Astrocyte (in vitro differentiated cells and primary cell): Measurements from ENCODE around the gene RYR2.

Experiments used
- EZH2 ChIP-seq: IDR thresholded peaks from 2 replicates; pipeline ENCODE4 v1.6.1; 2012; ENCODE audit warnings: mild to moderate bottlenecking, low read length, inconsistent platforms; ENCODE audit not compliant: insufficient read depth
- TF ChIP-seq, protein P1 (sequence below): IDR thresholded peaks from 2 replicates; pipeline ENCODE4 v1.5.1; 2011; ENCODE audit warnings: low read depth, mild to moderate bottlenecking, inconsistent platforms, low read length, moderate library complexity; ENCODE audit not compliant: insufficient read depth

DNA sequence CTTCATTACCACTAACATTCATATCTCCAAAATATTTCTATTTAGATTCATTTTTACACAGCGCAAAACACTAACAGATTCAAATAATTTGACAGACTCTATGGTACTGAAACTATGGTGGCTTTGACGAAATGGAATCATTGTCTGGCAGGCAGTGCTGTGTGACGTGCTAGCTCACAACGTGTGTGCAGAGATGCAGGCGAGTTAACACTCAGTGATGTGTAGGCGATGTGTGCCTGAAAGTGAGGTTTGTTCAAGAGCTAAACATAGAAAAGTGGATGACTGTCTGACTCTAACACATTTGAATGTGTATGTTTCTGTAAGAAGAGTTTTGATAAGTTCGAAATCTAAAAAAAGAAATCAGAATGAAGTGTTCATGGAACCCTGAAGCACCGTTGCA lies 97.7 kb downstream of the RYR2 start:
- TF ChIP-seq, protein P1, sequence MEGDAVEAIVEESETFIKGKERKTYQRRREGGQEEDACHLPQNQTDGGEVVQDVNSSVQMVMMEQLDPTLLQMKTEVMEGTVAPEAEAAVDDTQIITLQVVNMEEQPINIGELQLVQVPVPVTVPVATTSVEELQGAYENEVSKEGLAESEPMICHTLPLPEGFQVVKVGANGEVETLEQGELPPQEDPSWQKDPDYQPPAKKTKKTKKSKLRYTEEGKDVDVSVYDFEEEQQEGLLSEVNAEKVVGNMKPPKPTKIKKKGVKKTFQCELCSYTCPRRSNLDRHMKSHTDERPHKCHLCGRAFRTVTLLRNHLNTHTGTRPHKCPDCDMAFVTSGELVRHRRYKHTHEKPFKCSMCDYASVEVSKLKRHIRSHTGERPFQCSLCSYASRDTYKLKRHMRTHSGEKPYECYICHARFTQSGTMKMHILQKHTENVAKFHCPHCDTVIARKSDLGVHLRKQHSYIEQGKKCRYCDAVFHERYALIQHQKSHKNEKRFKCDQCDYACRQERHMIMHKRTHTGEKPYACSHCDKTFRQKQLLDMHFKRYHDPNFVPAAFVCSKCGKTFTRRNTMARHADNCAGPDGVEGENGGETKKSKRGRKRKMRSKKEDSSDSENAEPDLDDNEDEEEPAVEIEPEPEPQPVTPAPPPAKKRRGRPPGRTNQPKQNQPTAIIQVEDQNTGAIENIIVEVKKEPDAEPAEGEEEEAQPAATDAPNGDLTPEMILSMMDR, result no peak
- no peak for TF ChIP-seq EZH2
